GM23338 (cell line): ENCODE results near the gene PPP2CA. TPM values are rescaled to one million over a fixed set of nuclear protein-coding genes. Genes with fewer than 3 reads are reported as not detected.

Experiments
- ATAC-seq: fragments of 200-7000 bp; cut with Tn5 transposase; 3 replicates; pipeline ENCODE4 v1.9.1; 2020
- DNase-seq: peaks from one replicate; pipeline ENCODE4 v3.0.0-alpha.2; 2015; ENCODE audit warnings: low spot score
- H2AFZ ChIP-seq: fragments of 200-600 bp; sonication (generic); 2 replicates; pipeline ENCODE4 v1.8.0; 2016; ENCODE audit warnings: antibody characterized with exemption, mild to moderate bottlenecking, moderate library complexity
- H3F3A ChIP-seq: fragments of 200-600 bp; sonication (generic); replicated peaks from 2 replicates; pipeline ENCODE4 v1.8.0; 2017; ENCODE audit warnings: antibody characterized with exemption, mixed run types, low read depth
- H3K27ac ChIP-seq: fragments of 200-600 bp; sonication (generic); 2 replicates; pipeline ENCODE4 v1.6.1; 2016; ENCODE audit warnings: low read depth
- H3K27me3 ChIP-seq: fragments of 200-600 bp; sonication (generic); 2 replicates; pipeline ENCODE4 v1.8.0; 2016; ENCODE audit warnings: mild to moderate bottlenecking, mixed run types, moderate library complexity; ENCODE audit not compliant: insufficient read depth
- H3K36me3 ChIP-seq: fragments of 200-600 bp; sonication (generic); 2 replicates; pipeline ENCODE4 v1.8.0; 2016; ENCODE audit warnings: mild to moderate bottlenecking; ENCODE audit not compliant: insufficient read depth
- H3K4me1 ChIP-seq: fragments of 200-600 bp; sonication (generic); 2 replicates; pipeline ENCODE4 v1.8.0; 2016; ENCODE audit warnings: mild to moderate bottlenecking, moderate library complexity; ENCODE audit not compliant: insufficient read depth
- H3K4me2 ChIP-seq: fragments of 200-600 bp; sonication (generic); 2 replicates; pipeline ENCODE4 v1.7.1; 2017; ENCODE audit warnings: mixed run types
- H3K4me3 ChIP-seq: fragments of 200-600 bp; sonication (generic); 2 replicates; pipeline ENCODE4 v1.6.1; 2016; ENCODE audit warnings: mixed run types
- H3K79me2 ChIP-seq: fragments of 200-600 bp; sonication (generic); replicated peaks from 2 replicates; pipeline ENCODE4 v1.8.0; 2017; ENCODE audit warnings: mild to moderate bottlenecking; ENCODE audit not compliant: insufficient read depth
- H3K9me2 ChIP-seq: fragments of 200-600 bp; sonication (generic); 2 replicates; pipeline ENCODE4 v1.8.0; 2017; ENCODE audit not compliant: insufficient read depth
- H4K20me1 ChIP-seq: fragments of 200-600 bp; sonication (generic); replicated peaks from 2 replicates; pipeline ENCODE4 v1.8.0; 2017; ENCODE audit warnings: mild to moderate bottlenecking; ENCODE audit not compliant: insufficient read depth
- H3K27ac Mint-ChIP-seq: 2 replicates; pipeline ENCODE4 v1.8.0; 2020; ENCODE audit warnings: inconsistent platforms, mild to moderate bottlenecking, moderate library complexity, mixed read lengths
- H3K27me3 Mint-ChIP-seq: 3 replicates; pipeline ENCODE4 v1.8.0; 2022; ENCODE audit warnings: low read depth, mild to moderate bottlenecking, moderate library complexity, mixed read lengths, inconsistent platforms; ENCODE audit not compliant: insufficient read depth, poor library complexity
- H3K36me3 Mint-ChIP-seq: 3 replicates; pipeline ENCODE4 v1.8.0; 2021; ENCODE audit warnings: low read depth, mild to moderate bottlenecking, inconsistent platforms, moderate library complexity, mixed read lengths
- H3K4me1 Mint-ChIP-seq: 3 replicates; pipeline ENCODE4 v1.8.0; 2020; ENCODE audit warnings: mild to moderate bottlenecking, inconsistent platforms, mixed read lengths
- H3K4me3 Mint-ChIP-seq: 3 replicates; pipeline ENCODE4 v1.8.0; 2021; ENCODE audit warnings: moderate library complexity, mild to moderate bottlenecking, inconsistent platforms, mixed read lengths
- H3K9me3 Mint-ChIP-seq: 3 replicates; pipeline ENCODE4 v1.8.0; 2020; ENCODE audit warnings: moderate library complexity, mild to moderate bottlenecking, inconsistent platforms, mixed read lengths
- CREB1 ChIP-seq: fragments of 250-450 bp; sonication (Bioruptor Pico); IDR thresholded peaks from 2 replicates; pipeline ENCODE4 v1.5.0; 2020; ENCODE audit warnings: low read depth, mild to moderate bottlenecking, moderate library complexity
- EZH2 ChIP-seq: fragments of 200-600 bp; sonication (generic); IDR thresholded peaks from one replicate; pipeline ENCODE4 v1.8.0; 2017; ENCODE audit warnings: antibody characterized with exemption, mild to moderate bottlenecking, low read depth; ENCODE audit not compliant: unreplicated experiment
- EZH2phosphoT487 ChIP-seq: fragments of 200-600 bp; sonication (generic); IDR thresholded peaks from one replicate; pipeline ENCODE4 v1.8.1; 2018; ENCODE audit warnings: antibody characterized with exemption; ENCODE audit not compliant: unreplicated experiment
- JUNB ChIP-seq: IDR thresholded peaks from one replicate; pipeline ENCODE4 v1.6.1; 2016; ENCODE audit warnings: antibody characterized with exemption; ENCODE audit not compliant: unreplicated experiment
- NANOG ChIP-seq: IDR thresholded peaks from 2 replicates; pipeline ENCODE4 v1.6.1; 2016; ENCODE audit warnings: antibody characterized with exemption, borderline replicate concordance
- POLR2AphosphoS5 ChIP-seq: IDR thresholded peaks from 2 replicates; pipeline ENCODE4 v1.6.1; 2016; ENCODE audit warnings: antibody characterized with exemption, low read depth
- STAT1 ChIP-seq: IDR thresholded peaks from one replicate; pipeline ENCODE4 v1.6.1; 2016; ENCODE audit warnings: antibody characterized with exemption; ENCODE audit not compliant: unreplicated experiment
- ZNF114 ChIP-seq: fragments of 250-450 bp; sonication (Bioruptor Pico); IDR thresholded peaks from 2 replicates; pipeline ENCODE4 v1.5.0; 2020; ENCODE audit warnings: mild to moderate bottlenecking, moderate library complexity
- ZNF331 ChIP-seq: fragments of 250-450 bp; sonication (Bioruptor Pico); IDR thresholded peaks from 2 replicates; pipeline ENCODE4 v1.5.0; 2020; ENCODE audit warnings: low read depth, mild to moderate bottlenecking, moderate library complexity
- polyA plus RNA-seq: library from polyadenylated mRNA; unstranded; fragments of >200 nt; fragmentation: Nextera tagmentation; extraction: Ambion mirVana; gene quantifications from 2 replicates; pipeline ENCODE4 v1.2.1, GENCODE V29; 2016
- total RNA-seq: library from RNA; depleted of rRNA; stranded (reverse); fragments of >200 nt; shearing (Covaris generic); gene quantifications from 2 replicates; pipeline ENCODE4 v1.2.3, GENCODE V29; 2014
- TF ChIP-seq, protein P1 (sequence below): IDR thresholded peaks from 2 replicates; pipeline ENCODE4 v1.6.1; 2016; ENCODE audit warnings: antibody characterized with exemption
- TF ChIP-seq, protein P2 (sequence below): IDR thresholded peaks from one replicate; pipeline ENCODE4 v1.6.1; 2018; ENCODE audit warnings: antibody characterized with exemption; ENCODE audit not compliant: unreplicated experiment
- TF ChIP-seq, protein P3 (sequence below): fragments of 250-450 bp; sonication (Bioruptor Pico); IDR thresholded peaks from 2 replicates; pipeline ENCODE4 v1.5.0; 2020; ENCODE audit warnings: mild to moderate bottlenecking, moderate library complexity
- TF ChIP-seq, protein P4 (sequence below), 2 experiments: fragments of 200-600 bp in 1 of 2; sonication (generic) in 1 of 2; conservative IDR thresholded peaks; 2 replicates each; pipeline versions ENCODE4 v1.5.1 to v1.6.1; 2016 to 2017; ENCODE audit warnings: antibody characterized with exemption in 2 of 2, low read depth in 2 of 2, mild to moderate bottlenecking in 2 of 2, moderate library complexity in 1 of 2

The PPP2CA gene
- total and polyA plus RNA-seq, 2 experiments from 2014 or later = 131 to 316 TPM

DNA sequence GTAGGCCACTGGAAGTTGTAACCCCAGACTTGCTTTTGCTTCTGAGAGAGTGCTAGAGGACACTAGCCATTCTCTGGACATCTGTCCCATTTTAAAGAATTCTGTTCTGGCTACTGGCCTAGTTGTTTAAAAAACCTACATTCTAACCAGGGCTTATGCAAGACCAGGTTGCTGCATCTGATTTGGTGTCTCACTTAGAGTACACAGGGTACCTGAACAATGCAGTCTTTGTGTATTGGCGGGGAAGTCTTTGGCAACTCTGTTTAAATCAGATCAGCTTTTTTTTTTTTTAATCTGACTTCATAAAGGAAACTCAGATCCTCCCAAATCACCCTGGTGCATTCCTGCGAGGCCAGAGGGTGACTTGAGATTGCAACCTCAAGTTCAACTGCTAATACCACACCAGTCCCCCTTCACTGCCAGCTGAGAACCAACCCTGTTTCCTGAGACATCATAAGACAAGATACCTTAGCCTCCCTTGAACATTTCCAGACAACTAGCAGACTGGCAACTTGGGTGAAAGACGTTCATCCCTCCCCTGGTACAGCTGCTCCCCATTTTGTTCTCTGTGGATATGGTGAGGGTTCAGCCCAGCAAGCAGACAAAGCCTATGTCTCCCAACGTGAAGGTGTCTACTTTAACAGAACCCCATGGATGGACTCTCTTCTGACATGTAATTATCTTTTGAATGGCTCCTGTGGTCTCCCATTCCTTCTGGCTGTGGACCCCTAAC, 76.1 kb downstream of the PPP2CA start:
- Histone ChIP-seq H3K4me2 (no peak overlapping the region), H3F3A (peaks cover 8% of the 10 kb centered on the region; the same call in 1 of the 2 replicates), H3K36me3 (peaks cover 20% of the 10 kb centered on the region), H3K27me3 (no peaks in the 10 kb centered on the region), H3K9me2 (no peaks in the 10 kb centered on the region), H3K27ac (no peak overlapping the region), H3K4me1 (0 out of 2 replicates have a peak, but pooled peaks cover 6% of the 10 kb centered on the region), H3K4me3 (no peak overlapping the region), H2AFZ (no peak overlapping the region), H4K20me1 (peaks cover 36% of the 10 kb centered on the region), H3K79me2 (peaks cover 17% of the 10 kb centered on the region)
- DNase-seq = no peak
- peaks cover 45% of the 10 kb centered on the region for H3K36me3 Mint-ChIP-seq
- no peak for ATAC-seq
- TF ChIP-seq ZNF114 = no peak
- TF ChIP-seq, protein P1, sequence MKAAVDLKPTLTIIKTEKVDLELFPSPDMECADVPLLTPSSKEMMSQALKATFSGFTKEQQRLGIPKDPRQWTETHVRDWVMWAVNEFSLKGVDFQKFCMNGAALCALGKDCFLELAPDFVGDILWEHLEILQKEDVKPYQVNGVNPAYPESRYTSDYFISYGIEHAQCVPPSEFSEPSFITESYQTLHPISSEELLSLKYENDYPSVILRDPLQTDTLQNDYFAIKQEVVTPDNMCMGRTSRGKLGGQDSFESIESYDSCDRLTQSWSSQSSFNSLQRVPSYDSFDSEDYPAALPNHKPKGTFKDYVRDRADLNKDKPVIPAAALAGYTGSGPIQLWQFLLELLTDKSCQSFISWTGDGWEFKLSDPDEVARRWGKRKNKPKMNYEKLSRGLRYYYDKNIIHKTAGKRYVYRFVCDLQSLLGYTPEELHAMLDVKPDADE = no peak
- TF ChIP-seq EZH2phosphoT487 = no peak
- TF ChIP-seq ZNF331 (CRISPR knock-in tag) = no peak
- no peak for TF ChIP-seq JUNB
- TF ChIP-seq, protein P2, sequence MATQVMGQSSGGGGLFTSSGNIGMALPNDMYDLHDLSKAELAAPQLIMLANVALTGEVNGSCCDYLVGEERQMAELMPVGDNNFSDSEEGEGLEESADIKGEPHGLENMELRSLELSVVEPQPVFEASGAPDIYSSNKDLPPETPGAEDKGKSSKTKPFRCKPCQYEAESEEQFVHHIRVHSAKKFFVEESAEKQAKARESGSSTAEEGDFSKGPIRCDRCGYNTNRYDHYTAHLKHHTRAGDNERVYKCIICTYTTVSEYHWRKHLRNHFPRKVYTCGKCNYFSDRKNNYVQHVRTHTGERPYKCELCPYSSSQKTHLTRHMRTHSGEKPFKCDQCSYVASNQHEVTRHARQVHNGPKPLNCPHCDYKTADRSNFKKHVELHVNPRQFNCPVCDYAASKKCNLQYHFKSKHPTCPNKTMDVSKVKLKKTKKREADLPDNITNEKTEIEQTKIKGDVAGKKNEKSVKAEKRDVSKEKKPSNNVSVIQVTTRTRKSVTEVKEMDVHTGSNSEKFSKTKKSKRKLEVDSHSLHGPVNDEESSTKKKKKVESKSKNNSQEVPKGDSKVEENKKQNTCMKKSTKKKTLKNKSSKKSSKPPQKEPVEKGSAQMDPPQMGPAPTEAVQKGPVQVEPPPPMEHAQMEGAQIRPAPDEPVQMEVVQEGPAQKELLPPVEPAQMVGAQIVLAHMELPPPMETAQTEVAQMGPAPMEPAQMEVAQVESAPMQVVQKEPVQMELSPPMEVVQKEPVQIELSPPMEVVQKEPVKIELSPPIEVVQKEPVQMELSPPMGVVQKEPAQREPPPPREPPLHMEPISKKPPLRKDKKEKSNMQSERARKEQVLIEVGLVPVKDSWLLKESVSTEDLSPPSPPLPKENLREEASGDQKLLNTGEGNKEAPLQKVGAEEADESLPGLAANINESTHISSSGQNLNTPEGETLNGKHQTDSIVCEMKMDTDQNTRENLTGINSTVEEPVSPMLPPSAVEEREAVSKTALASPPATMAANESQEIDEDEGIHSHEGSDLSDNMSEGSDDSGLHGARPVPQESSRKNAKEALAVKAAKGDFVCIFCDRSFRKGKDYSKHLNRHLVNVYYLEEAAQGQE = no peak
- no peak for TF ChIP-seq CREB1
- TF ChIP-seq, protein P3, sequence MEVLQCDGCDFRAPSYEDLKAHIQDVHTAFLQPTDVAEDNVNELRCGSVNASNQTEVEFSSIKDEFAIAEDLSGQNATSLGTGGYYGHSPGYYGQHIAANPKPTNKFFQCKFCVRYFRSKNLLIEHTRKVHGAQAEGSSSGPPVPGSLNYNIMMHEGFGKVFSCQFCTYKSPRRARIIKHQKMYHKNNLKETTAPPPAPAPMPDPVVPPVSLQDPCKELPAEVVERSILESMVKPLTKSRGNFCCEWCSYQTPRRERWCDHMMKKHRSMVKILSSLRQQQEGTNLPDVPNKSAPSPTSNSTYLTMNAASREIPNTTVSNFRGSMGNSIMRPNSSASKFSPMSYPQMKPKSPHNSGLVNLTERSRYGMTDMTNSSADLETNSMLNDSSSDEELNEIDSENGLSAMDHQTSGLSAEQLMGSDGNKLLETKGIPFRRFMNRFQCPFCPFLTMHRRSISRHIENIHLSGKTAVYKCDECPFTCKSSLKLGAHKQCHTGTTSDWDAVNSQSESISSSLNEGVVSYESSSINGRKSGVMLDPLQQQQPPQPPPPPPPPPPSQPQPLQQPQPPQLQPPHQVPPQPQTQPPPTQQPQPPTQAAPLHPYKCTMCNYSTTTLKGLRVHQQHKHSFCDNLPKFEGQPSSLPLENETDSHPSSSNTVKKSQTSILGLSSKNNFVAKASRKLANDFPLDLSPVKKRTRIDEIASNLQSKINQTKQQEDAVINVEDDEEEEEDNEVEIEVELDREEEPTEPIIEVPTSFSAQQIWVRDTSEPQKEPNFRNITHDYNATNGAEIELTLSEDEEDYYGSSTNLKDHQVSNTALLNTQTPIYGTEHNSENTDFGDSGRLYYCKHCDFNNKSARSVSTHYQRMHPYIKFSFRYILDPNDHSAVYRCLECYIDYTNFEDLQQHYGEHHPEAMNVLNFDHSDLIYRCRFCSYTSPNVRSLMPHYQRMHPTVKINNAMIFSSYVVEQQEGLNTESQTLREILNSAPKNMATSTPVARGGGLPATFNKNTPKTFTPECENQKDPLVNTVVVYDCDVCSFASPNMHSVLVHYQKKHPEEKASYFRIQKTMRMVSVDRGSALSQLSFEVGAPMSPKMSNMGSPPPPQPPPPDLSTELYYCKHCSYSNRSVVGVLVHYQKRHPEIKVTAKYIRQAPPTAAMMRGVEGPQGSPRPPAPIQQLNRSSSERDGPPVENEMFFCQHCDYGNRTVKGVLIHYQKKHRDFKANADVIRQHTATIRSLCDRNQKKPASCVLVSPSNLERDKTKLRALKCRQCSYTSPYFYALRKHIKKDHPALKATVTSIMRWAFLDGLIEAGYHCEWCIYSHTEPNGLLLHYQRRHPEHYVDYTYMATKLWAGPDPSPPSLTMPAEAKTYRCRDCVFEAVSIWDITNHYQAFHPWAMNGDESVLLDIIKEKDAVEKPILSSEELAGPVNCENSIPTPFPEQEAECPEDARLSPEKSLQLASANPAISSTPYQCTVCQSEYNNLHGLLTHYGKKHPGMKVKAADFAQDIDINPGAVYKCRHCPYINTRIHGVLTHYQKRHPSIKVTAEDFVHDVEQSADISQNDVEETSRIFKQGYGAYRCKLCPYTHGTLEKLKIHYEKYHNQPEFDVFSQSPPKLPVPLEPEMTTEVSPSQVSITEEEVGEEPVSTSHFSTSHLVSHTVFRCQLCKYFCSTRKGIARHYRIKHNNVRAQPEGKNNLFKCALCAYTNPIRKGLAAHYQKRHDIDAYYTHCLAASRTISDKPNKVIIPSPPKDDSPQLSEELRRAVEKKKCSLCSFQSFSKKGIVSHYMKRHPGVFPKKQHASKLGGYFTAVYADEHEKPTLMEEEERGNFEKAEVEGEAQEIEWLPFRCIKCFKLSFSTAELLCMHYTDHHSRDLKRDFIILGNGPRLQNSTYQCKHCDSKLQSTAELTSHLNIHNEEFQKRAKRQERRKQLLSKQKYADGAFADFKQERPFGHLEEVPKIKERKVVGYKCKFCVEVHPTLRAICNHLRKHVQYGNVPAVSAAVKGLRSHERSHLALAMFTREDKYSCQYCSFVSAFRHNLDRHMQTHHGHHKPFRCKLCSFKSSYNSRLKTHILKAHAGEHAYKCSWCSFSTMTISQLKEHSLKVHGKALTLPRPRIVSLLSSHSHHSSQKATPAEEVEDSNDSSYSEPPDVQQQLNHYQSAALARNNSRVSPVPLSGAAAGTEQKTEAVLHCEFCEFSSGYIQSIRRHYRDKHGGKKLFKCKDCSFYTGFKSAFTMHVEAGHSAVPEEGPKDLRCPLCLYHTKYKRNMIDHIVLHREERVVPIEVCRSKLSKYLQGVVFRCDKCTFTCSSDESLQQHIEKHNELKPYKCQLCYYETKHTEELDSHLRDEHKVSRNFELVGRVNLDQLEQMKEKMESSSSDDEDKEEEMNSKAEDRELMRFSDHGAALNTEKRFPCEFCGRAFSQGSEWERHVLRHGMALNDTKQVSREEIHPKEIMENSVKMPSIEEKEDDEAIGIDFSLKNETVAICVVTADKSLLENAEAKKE (CRISPR knock-in tag) = no peak
- TF ChIP-seq EZH2 = no peak
- TF ChIP-seq POLR2AphosphoS5 = no peak
- no peak for TF ChIP-seq STAT1
- TF ChIP-seq NANOG = no peak
- TF ChIP-seq, protein P4, sequence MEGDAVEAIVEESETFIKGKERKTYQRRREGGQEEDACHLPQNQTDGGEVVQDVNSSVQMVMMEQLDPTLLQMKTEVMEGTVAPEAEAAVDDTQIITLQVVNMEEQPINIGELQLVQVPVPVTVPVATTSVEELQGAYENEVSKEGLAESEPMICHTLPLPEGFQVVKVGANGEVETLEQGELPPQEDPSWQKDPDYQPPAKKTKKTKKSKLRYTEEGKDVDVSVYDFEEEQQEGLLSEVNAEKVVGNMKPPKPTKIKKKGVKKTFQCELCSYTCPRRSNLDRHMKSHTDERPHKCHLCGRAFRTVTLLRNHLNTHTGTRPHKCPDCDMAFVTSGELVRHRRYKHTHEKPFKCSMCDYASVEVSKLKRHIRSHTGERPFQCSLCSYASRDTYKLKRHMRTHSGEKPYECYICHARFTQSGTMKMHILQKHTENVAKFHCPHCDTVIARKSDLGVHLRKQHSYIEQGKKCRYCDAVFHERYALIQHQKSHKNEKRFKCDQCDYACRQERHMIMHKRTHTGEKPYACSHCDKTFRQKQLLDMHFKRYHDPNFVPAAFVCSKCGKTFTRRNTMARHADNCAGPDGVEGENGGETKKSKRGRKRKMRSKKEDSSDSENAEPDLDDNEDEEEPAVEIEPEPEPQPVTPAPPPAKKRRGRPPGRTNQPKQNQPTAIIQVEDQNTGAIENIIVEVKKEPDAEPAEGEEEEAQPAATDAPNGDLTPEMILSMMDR (conservative IDR thresholded peaks at IDR 0.05; ENCODE audit: low read depth in 2 of 2) = no peak
- H3K4me1 Mint-ChIP-seq = no peaks in the 10 kb centered on the region
- peak overlapping the region; percentile 38; the same call in 1 of the 2 replicates for H3K27ac Mint-ChIP-seq
- H3K27me3 Mint-ChIP-seq = peaks cover 6% of the 10 kb centered on the region
- no peaks in the 10 kb centered on the region for H3K9me3 Mint-ChIP-seq
- H3K4me3 Mint-ChIP-seq = no peak overlapping the region
